H54 (cell line): Measurements from ENCODE around the gene ELP5.
A peak's percentile ranks its signal among the peaks of the same experiment; 100 is the strongest.

Source experiments
- DNase-seq: peaks from one replicate; pipeline ENCODE4 v3.0.0; 2011; ENCODE audit warnings: low spot score, mixed read lengths; ENCODE audit not compliant: insufficient read length
- FAIRE-seq: peaks from 3 replicates; lab custom pipeline; 2011; peaks lifted over from hg19 to GRCh38; lab: Jason Lieb, UNC
- POLR2A ChIP-seq: IDR thresholded peaks from 2 replicates; pipeline ENCODE4 v1.6.1; 2011; ENCODE audit warnings: low read depth, mild to moderate bottlenecking, low read length

Gene ELP5

GRCh38 chr17:7306911-7307685 lies 55.1 kb downstream of the ELP5 start, which contains the start of gene EIF5A:
EIF5A (plus strand) TSS chr17:7307628; CDS start chr17:7309636, 2,008 bp downstream.
- DNase-seq (peak; percentile 99), FAIRE-seq (peak; percentile 88)

DNA sequence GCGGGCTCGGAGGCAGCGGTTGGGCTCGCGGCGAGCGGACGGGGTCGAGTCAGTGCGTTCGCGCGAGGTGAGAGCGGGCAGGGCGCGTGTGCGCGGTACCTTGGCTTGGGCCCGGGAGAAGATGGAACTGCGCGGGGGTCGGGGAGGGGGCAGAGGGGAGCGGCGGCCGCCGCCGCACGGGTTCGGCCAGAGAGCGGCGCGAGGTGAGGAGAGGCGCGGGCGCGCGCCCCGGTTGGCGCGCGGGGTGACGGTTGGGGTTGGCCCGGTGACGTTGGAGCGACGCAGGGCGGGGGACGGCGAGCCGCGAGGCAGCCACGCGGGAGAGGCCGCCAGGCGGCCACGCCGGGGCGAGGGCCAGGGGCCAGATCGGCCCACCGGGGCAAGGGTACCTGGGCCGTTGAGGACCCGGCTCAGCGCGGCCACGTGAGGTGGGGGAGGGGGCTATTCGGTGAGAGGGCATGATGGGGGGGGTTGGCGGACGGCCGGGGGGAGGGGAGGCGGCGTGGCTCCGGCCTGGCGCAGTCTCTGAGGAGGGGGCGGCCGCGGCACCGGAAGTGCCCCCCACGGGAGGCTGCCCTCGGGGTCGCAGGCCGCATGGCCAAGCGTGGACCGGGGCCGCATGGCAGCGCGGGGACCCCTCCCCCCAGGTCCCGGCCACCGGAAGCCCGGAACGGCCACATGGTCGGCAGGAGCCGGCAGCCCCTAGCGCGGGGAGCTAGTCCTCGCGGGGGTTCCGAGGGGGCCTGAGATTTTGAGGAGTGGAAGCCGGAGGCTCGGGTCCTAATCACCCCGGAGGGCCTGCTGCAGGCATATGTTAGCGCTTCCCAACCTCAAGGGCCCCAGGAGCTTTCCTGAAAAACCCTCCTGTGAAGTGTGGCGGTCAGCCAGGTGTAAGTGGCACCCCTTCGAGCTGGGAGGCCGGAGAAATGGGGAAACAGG lies 55.9 kb downstream of the ELP5 start:
- FAIRE-seq (no peak), DNase-seq (no peak)
- TF ChIP-seq POLR2A = no peak; the same call in 1 of the 2 replicates

More at GRCh38 chr17:7306911-7307685, 55.1 kb downstream of the ELP5 start, which contains the start of gene EIF5A:
- peak; percentile 55 for TF ChIP-seq POLR2A

DNA sequence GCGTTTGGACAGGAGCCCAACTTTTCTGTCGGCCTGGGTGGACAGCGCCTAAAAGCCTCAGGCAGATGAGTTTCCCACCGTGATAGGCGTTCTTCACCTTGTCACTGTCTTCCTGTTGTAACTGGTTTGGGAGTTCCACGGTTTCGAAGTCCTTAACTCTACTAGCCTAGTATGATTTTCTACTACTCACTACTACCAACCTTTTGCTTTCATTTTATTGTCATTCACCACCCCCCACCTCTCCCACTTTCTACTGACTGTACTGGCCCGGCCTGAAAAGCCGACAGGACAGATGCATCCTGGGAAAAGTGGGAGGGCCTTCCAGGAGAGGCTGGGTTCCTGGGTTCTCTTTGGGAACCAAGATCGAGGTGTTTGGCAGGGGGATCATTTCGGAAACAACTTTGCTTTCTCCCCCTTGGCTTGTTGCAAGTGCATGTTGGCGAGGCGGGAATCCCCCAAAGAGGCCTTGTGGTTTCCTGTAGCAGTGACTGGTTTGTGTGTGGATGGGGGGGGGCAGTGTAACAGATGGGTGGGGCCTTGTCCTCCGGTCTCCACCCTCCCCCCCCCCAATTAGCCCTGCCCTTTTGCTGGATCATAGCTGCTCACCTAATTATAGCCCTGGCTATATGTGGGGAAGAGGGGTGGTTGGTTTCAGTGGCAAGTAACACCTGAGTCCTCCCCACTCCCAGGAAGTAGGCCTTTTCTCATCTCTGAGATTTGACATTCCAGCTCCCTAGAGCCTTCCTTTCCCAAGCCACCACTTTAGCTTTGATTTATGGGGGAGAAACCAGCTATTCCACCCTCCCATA lies 56.8 kb downstream of the ELP5 start:
- FAIRE-seq = no peak
- no peak for TF ChIP-seq POLR2A
- DNase-seq = peak; percentile 77
